Islet of Langerhans (tissue), 1 donor: ENCODE measurements around the gene CBFA2T2.
A peak's percentile ranks its signal among the peaks of the same experiment; 100 is the strongest.
"Not testable (repeated sequence)": the region's sequence is repeated elsewhere in the genome, so short reads cannot be mapped to it uniquely, and the experiment has no call there.

ENCODE experiments used
- FAIRE-seq: peaks from one replicate; lab custom pipeline; 2011; peaks lifted over from hg19 to GRCh38; lab: Jason Lieb, UNC

The CBFA2T2 gene

DNA sequence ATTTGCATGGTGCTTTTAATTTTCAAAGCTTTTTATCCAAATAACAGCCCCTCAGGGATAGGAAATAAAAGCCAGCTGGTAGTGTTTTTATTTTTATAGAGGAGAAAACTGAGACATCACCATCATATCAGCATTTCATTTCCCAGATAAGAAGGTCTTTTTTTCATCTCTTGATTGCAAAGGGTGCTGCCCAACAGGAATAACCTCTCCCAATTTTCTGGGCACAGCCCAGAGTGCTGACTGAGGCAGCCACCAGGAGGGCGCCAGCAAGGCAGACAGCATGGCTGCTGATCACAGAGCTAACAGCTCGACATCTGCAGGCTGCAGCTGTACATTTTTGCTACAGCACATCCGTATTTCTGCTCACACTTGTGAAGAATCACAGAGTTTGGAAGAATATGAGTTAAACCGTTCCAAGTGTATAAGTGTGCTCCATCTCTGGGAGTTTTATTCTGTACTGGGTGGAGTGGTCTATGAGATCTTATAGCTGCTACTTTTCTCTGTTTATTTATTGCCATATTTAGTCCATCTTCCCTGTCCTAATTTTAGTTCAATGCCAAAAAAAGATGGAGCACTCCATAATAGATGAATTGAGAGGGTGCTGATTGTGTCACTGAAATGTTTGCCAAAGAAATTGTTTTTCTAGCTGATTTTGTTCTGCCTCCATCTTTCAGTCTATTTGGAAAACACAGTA is 86.7 kb downstream of the CBFA2T2 start:
- FAIRE-seq = peak; percentile 92

DNA sequence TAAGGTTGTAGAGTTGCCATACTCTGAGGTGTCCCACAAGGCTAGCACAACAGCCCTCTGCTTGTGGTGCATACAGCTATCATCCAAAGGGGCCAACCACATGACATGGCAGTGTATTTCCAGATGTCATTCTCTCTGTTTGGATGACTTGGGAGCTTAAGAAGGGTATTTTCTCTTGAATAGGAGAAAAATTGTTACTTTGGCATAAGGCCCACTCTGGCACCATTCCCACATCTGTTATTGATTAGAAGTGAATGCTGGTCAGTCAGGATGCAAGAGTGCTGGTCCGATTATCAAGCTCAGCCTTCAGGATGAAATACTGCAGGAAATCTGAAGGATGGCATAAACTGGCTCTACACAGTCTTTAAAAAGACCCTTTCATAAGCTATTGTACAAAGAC is 88.6 kb downstream of the CBFA2T2 start:
- FAIRE-seq = no peak

DNA sequence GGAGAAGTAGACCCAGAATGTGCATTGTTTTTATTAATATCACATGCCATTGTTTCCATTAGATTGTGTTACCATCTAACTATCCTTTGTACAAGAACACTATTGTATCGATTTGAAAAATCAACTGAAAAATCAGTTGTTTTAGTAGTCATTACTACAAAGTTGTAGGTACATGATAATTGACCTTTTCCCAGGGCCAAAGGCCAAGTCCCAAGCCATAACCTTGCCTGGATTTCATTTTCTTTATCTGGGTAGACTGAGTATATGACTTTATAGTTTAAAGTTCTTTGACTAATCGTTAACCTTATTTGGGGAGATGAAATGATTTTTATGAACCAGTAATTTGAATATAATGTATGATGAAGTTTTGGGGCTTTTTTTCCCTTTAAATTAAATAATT is 93.2 kb downstream of the CBFA2T2 start:
- FAIRE-seq = no peak

DNA sequence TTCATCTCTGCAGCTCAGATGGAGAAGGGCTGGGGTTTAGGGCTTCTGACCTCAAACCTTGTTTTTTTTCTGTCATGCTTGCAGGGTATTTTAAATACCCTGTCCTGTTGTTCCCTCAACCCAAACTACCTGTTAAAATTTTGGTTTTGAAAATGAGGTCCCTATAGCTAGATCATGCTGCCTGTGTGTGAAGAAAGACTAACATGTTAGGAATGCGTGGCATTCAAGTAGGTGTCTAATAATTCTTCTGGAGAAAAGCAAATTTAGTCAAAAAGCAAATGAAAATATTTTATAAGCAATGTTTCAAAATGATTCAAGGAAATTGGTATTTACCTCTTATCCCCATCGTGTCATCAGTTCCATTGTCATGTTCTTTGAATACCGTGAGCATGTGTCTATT is 95.1 kb downstream of the CBFA2T2 start:
- FAIRE-seq = no peak

DNA sequence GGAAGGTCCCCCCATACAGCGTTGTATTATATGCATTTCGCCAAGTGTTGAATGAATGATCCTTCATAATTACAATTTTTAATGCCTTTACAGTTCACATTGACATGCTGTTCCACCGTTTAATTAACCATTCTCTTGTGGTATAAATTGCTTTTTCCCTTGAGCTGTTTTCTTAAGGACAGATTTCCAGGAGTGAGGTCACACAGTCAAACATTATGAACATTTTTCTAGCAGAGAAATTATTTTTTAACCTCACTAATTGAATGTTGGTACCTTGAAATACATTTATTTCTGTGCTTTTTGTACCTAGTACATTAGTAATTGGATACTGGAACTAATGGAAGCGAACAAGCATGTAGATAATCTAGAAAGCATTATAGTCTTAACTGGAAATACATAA is 95.5 kb downstream of the CBFA2T2 start:
- no peak for FAIRE-seq

DNA sequence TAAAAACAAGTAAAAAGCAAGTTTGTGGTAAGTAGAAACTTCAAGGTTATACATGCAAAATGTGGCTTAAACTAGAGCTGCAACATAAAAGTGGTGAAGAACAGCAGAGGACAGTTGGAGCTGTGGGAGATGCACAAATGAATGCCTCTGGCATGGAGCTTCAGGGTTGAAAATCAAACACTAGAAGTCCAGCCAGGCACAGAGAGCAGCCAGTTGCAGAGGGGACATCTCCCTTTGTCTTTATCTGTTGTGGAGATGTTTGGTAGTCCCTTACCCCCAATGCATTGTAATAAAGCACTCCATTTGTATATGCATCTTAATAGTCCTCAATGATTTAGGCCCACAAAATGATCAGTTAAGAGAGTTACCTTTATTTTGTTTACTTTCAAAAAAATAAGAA is 99.2 kb downstream of the CBFA2T2 start:
- no peak for FAIRE-seq

DNA sequence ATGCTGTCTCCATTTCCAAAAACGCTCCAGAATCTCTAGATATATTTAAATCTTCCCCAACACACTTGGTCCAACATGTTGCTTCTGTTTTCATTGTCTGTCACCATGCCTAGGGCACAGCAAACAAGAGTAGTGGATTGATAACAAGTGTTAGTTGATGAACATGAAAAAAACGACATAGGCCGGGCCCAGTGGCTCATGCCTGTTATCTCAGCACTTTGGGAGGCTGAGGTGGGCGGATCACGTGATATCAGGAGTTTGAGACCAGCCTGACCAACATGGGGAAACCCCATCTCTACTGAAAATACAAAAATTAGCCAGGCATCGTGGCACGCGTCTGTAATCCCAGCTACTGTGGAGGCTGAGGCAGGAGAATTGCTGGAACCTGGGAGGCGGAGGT is 102.0 kb downstream of the CBFA2T2 start:
- not testable (repeated sequence) for FAIRE-seq

DNA sequence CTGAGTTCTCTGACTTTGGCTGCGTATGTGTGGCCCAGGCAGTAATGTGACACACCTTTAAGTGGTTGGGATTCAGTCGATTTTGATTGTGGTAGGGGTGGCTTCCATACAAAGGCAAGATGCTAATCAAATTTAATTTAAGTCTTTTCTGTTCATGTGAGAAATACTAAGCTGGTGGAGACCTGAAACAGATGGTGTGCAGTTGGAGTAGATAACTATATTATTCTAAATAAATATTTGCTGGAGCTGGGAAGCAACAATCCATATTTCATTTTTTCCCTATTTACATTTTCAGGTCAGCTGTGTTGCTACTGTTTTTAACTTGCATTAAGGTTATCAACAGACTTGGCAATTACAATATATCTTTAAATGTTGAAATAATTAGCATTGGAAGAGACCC is 104.8 kb downstream of the CBFA2T2 start:
- no peak for FAIRE-seq

DNA sequence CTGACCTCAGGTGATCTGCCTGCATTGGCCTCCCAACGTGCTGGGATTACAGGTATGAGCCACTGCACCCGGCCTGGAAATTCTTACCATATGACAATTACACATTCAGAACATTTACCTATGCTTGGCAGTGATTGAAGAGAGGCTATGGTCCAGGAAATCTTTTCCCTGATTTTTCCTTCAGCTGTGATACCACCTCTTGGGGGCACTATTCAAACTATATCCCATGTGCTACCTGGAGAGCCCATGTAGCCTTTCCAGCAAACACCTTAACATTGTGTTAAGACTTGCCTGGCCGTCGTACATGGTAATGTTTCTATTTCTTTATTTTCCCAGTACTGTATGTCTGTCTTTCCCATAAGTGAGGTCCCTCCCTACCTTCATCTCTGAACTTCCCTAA is 110.5 kb downstream of the CBFA2T2 start:
- no peak for FAIRE-seq

DNA sequence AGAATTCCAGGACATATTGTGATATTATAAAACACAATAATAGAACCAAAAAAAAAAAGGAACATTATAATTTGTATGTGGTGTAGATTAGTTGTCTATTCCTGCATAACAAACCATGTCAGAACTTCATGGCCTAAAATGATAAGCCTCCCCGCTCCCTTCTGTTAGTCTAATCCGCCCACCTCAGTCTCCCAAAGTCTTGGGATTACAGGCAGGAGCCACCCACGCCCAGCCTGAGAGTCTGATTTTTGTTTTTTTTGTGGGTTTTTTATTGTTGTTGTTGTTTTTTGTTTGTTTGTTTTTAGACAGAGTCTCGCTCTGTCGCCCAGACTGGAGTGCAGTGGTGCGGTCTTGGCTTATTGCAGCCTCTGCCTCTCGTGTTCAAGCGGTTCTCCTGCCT is 111.1 kb downstream of the CBFA2T2 start:
- no peak for FAIRE-seq

DNA sequence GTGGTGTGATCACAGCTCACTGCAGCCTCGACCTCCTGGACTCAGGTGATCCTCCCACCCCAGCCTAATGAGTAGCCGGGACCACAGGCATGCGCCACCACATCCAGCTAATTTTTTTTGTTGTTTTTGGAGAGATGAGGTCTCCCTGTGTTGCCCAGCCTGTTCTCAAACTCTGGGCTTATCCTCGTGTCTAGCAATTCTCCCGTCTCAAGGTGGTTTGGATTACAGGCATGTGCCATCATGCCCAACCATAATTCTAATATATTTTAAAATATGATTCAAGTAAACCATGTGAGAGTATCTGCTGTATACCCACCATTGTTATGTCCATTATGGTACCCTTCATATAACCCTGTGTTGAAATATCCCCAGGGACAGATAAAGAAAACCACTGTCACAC is 112.0 kb downstream of the CBFA2T2 start:
- FAIRE-seq = no peak

DNA sequence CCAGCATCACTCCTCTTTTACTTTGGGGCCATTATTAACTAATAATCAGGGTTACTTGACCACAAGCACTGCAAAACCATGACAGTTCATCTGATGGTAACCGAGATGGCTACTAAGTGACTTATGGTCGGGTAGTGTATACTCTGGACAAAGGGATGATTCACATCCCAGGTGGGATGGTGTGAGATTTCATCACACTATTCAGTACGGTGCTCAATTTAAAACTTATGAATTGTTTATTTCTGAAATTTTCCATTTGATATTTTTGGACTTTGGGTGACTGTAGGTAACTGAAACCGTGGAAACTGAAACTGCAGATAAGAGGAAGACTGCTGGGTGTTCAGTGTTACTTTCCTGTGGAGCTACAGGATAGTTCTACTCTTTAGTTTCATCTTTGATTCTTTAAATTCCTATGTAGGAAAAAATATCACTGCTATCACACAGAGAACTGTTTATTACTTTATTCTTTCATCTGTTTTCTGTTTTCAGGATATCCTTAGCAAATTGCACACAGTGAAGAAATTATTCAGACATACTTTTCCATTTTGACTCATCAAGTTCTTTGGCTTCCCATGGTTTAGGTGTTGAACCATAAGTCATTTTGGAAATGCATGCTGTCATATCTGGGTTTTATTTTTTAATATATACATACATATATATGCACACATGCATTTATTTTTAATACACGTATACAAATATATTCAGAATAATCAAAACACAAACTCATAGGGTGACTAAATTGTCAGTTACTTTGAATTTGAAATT is 113.1 kb downstream of the CBFA2T2 start:
- no peak for FAIRE-seq

DNA sequence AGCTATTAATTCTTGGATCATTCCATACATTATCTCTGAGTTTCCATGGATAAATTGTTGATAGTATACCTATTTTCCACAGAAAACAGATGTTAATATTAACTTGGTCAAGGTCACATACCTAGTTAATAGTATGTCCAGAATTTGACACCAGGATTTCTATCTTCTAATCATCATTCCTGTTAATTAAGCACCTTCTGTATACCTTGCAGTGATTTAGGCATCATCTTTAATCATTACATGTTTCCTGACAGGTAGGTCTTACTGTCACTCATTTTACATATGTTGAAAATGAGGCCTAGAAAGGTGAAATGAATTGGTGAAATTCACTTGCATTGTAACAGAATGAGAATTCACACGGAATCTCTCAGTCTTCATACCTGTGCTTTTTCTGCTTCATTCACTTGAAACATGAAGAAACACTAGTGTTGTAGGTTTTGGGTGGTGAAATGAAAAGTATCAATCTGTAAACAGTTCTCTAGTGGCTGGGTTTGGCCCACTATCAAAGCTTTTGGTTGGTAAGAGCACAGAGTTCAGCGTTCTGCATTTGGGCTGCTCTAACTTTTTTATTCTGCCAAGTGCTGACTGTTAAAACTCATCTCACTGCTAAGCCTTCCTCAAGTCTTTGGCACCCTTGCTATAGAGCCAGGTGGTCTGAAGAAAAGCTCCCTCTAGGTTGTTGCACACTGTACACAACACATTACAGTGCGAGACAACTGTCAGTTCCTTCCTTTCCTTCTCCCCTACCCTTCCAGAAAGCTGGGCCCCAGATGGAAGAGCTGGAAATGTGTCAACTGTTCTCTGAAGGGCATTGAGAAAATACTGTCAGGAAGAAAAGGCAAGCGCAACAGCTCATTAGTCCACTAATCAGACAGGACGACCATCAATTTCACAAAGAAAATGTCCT is 114.4 kb downstream of the CBFA2T2 start:
- no peak for FAIRE-seq

DNA sequence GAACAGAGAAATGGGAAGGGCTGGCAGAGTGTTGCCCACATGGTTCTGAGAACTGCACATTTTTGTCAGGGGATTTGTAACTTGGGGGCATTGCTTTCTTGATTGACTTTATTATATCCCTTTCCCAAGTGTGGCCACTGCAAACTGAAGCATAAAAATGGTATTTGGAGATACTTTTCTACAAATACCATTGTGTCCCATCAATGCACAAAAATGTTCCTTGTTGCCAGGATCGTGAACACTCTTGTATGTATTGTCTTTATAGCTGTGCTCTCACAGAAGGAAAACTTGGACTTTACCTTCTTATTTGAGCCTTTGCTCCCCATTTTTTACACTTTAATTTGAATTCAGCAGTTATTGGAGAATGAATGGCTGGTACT is 115.1 kb downstream of the CBFA2T2 start:
- FAIRE-seq = no peak

DNA sequence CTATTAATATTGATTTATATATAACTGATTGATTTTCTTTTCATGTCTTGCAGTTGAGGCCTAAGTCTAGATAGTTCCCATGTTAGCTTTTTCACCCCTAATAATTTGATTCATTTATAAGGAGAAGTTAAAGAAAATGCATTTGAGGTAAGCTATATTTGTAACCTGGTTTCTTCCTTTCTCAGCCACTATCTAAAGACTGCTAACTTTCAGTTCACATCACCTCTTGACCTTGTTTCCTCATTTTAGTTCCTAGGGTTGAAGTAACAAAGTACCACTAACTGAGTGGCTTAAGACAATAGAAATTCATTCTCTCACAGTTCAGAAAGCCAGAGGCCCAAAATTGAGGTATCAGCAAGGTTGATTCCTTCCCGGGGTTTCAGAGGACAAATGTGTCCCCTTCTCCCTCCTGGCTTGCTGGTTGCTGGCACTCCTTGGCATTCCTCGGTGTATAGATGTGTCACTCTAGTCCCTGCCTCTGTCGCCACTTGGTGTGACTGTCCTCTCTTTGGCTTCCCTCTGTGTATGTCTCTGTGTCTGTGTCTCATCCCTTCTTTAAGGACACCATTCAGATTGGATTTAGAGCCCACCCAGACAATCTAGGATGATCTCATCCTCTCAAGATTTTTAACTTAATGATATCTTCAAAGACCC is 116.3 kb downstream of the CBFA2T2 start:
- FAIRE-seq = no peak

DNA sequence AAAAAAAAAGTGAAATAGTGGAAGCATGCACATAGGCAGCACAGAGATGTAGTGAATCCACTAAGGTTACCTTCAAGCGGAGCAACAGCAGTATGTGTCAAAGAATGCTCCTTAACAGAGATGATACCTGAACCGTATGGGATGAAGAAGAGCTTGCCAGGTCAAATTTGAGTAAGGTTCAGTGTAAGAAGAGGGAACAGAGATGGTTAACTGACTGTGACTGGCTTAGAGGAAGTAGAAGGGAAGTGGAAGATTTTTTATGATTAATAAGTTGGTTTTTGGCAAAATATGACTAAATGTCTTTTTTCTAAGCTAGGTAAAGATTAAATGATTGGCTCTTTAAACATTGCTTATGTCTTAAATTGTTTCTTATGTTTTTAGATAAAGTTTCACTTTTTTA is 119.6 kb downstream of the CBFA2T2 start:
- FAIRE-seq = no peak

DNA sequence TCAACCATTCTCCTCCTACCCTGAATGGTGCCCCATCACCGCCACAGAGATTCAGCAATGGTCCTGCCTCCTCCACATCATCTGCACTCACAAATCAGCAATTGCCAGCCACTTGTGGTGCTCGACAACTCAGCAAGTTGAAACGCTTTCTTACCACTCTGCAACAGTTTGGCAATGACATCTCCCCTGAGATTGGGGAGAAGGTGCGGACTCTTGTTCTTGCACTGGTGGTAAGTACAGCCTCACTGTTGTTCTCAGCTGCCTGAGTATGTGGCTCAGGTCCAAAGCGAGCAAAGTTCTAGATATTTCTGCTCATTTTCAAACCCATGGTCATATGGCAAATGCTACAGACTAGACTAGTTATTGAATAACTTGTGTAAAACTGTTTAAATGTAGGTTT is 121.2 kb downstream of the CBFA2T2 start:
- no peak for FAIRE-seq

DNA sequence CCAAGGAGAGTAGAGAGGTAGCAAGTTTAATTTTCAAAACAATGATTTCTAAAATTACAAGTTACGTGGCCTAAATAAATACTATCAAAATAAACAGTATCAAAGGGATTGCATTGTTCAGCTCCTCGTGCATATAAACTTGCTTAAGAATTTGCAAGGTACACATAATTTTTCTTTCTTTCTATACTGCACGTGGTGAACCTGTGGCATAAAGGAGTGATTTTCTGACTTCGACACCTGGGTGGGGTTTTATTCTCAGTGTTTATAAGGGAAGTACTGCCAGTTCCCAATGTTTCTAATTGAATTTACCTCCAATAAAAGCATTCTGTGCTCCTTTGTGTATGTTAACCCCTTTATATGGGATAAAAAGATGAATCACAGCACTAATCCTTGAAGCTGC is 122.1 kb downstream of the CBFA2T2 start:
- FAIRE-seq = no peak

DNA sequence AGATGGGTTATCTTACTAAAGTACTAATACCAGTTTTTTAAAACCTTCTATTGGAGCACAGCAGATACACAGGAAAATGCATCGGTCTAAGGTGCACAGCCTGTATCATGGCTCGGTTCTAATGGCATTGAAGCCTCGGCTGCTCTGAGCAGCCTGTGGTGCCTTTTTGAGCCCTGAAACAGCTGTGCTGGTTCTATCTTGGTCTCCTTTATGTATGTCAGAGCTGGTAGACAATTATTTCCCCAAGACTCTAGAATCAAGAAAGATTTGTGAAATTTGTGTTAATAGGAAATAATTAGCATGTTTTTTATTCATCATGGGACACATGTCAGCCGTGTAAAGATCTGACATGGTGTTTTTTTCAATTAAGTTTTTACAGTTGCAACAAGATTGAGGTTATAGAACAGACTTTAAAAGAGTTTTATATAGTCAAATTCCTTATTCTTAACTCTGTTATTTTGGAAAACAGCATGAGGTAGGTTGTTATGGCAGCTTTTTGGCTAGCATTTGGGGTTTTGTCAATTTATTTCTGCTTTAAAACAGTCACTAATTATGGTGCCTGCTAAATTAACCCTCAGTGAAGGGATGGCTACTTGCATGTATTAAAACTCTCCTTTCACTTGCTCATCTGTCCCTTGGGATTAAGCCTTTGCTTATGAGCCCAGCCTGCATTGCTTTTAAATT is 132.0 kb downstream of the CBFA2T2 start:
- FAIRE-seq = no peak

DNA sequence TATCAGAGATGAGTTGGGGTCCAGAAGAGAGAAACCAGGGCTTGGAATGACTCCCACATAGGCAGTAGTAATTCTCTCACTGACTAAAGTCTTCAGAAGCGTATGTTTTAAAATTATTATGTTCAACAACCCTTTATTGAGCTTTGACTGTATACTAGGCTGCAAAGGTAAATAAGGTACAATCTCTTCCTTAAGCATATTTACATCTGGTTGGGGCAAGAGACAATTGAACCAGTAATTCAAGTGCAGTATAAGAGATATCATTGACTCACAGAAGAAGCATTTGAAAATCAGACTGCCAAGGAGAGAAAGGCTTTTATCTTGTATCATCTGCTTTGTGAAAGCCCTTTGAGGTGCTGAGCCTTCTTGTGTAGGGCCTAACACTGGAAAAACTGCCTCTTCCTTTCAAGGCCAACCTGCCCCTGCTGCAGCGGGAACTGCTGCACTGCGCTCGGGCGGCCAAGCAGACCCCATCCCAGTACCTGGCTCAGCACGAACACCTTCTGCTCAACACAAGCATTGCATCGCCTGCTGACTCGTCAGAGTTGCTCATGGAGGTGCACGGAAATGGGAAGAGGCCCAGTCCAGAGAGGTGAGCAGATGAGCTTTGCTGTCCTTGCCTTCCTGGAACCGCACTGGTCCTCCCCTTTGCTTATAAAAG is 132.9 kb downstream of the CBFA2T2 start:
- no peak for FAIRE-seq

DNA sequence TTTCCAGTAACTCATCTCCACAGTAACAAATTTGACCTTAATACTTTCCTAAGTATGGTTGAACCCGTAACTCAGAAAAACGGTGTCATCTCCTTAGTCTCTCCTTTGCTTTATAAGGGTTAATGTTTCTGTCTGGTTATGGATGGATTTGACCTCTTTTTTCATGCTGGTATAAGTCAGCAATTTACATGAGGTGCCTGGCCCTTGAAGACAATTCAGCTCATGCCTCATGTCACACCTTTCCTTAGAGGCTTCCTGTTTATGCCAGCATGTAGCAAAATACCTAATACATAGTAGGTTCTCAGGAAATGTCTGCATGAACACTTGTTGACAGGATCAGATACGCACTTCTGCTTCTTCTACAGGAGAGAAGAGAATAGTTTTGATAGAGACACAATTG is 134.5 kb downstream of the CBFA2T2 start:
- no peak for FAIRE-seq
